H9 (cell line): ENCODE data around the gene PIN4. TPM values are rescaled to one million over a fixed set of nuclear protein-coding genes. Genes with fewer than 3 reads are reported as not detected.

ENCODE experiments used
- DNase-seq: peaks from one replicate; pipeline ENCODE4 v3.0.0-alpha.2; 2017
- H2AFZ ChIP-seq: one replicate; pipeline ENCODE4 v1.6.1; 2013; ENCODE audit warnings: mild to moderate bottlenecking, low read length, control low read depth, moderate library complexity
- H2AK5ac ChIP-seq: 2 replicates; pipeline ENCODE4 v1.6.1; 2013; ENCODE audit warnings: low read length, control low read depth, mixed read lengths; ENCODE audit not compliant: insufficient read length
- H2BK120ac ChIP-seq: one replicate; pipeline ENCODE4 v1.6.1; 2013; ENCODE audit warnings: low read depth, mild to moderate bottlenecking, low read length, control low read depth, inconsistent platforms; ENCODE audit not compliant: poor library complexity, severe bottlenecking
- H2BK12ac ChIP-seq: 2 replicates; pipeline ENCODE4 v1.6.1; 2013; ENCODE audit warnings: low read length, control low read depth, mixed read lengths, low read depth; ENCODE audit not compliant: insufficient read length
- H2BK15ac ChIP-seq: 2 replicates; pipeline ENCODE4 v1.6.1; 2013; ENCODE audit warnings: low read depth, low read length, control low read depth
- H2BK20ac ChIP-seq: one replicate; pipeline ENCODE4 v1.6.1; 2013; ENCODE audit warnings: low read depth, mild to moderate bottlenecking, low read length, control low read depth, inconsistent platforms; ENCODE audit not compliant: poor library complexity, severe bottlenecking
- H2BK5ac ChIP-seq: 2 replicates; pipeline ENCODE4 v1.6.1; 2013; ENCODE audit warnings: low read length, control low read depth, mixed read lengths; ENCODE audit not compliant: insufficient read length
- H3K14ac ChIP-seq: 2 replicates; pipeline ENCODE4 v1.6.1; 2013; ENCODE audit warnings: low read length, control low read depth; ENCODE audit not compliant: insufficient read depth
- H3K18ac ChIP-seq: 2 replicates; pipeline ENCODE4 v1.6.1; 2013; ENCODE audit warnings: low read depth, mild to moderate bottlenecking, mixed read lengths, low read length, control low read depth; ENCODE audit not compliant: insufficient read length
- H3K23ac ChIP-seq: 2 replicates; pipeline ENCODE4 v1.6.1; 2013; ENCODE audit warnings: low read length, control low read depth, mixed read lengths, low read depth; ENCODE audit not compliant: insufficient read length
- H3K23me2 ChIP-seq: 2 replicates; pipeline ENCODE4 v1.6.1; 2013; ENCODE audit warnings: low read depth, mild to moderate bottlenecking, mixed read lengths, low read length, control low read depth; ENCODE audit not compliant: insufficient read length, poor library complexity, severe bottlenecking
- H3K27ac ChIP-seq: 2 replicates; pipeline ENCODE4 v1.5.1; 2013; ENCODE audit warnings: low read length, control low read depth, mixed read lengths, low read depth; ENCODE audit not compliant: insufficient read length
- H3K27me3 ChIP-seq: 2 replicates; pipeline ENCODE4 v1.6.1; 2013; ENCODE audit warnings: low read length, control low read depth, inconsistent platforms; ENCODE audit not compliant: insufficient read depth
- H3K4ac ChIP-seq: 2 replicates; pipeline ENCODE4 v1.6.1; 2013; ENCODE audit warnings: low read depth, mild to moderate bottlenecking, control low read depth, inconsistent platforms, low read length, moderate library complexity
- H3K4me1 ChIP-seq: 2 replicates; pipeline ENCODE4 v1.6.1; 2013; ENCODE audit warnings: low read length, control low read depth, inconsistent platforms; ENCODE audit not compliant: insufficient read depth
- H3K4me2 ChIP-seq: 2 replicates; pipeline ENCODE4 v1.6.1; 2013; ENCODE audit warnings: low read length, control low read depth, mixed read lengths; ENCODE audit not compliant: insufficient read length, insufficient read depth
- H3K56ac ChIP-seq: 2 replicates; pipeline ENCODE4 v1.6.1; 2013; ENCODE audit warnings: low read depth, mild to moderate bottlenecking, mixed read lengths, low read length, control low read depth; ENCODE audit not compliant: insufficient read length
- H3K79me1 ChIP-seq: 2 replicates; pipeline ENCODE4 v1.6.1; 2013; ENCODE audit warnings: low read depth, mild to moderate bottlenecking, moderate library complexity, low read length, control low read depth, inconsistent platforms; ENCODE audit not compliant: insufficient read depth, poor library complexity, severe bottlenecking
- H3K79me2 ChIP-seq: 2 replicates; pipeline ENCODE4 v1.6.1; 2013; ENCODE audit warnings: low read length, control low read depth, inconsistent platforms; ENCODE audit not compliant: insufficient read depth
- H3K9ac ChIP-seq: 2 replicates; pipeline ENCODE4 v1.6.1; 2013; ENCODE audit warnings: low read length, control low read depth, mixed read lengths; ENCODE audit not compliant: insufficient read length; ENCODE audit errors: extremely low read depth
- H3K9me3 ChIP-seq: one replicate; pipeline ENCODE4 v1.6.1; 2013; ENCODE audit warnings: low read depth, low read length, inconsistent platforms; ENCODE audit not compliant: control insufficient read depth
- H3T11ph ChIP-seq: one replicate; pipeline ENCODE4 v1.6.1; 2013; ENCODE audit warnings: mild to moderate bottlenecking, low read length, control low read depth, inconsistent platforms
- H4K20me1 ChIP-seq: one replicate; pipeline ENCODE4 v1.6.1; 2013; ENCODE audit not compliant: control insufficient read depth, insufficient read length, insufficient read depth
- H4K5ac ChIP-seq: 2 replicates; pipeline ENCODE4 v1.6.1; 2013; ENCODE audit warnings: low read depth, mild to moderate bottlenecking, mixed read lengths, low read length, control low read depth; ENCODE audit not compliant: insufficient read length
- H4K8ac ChIP-seq: replicated peaks from 2 replicates; pipeline ENCODE4 v1.6.1; 2013; ENCODE audit warnings: low read length, control low read depth, mixed read lengths, low read depth; ENCODE audit not compliant: insufficient read length
- H4K91ac ChIP-seq: 2 replicates; pipeline ENCODE4 v1.6.1; 2013; ENCODE audit warnings: low read depth, mild to moderate bottlenecking, moderate library complexity, mixed read lengths, low read length, control low read depth; ENCODE audit not compliant: insufficient read length
- H3K27ac Mint-ChIP-seq, 3 experiments: 2 replicates in 2 of 3; 3 replicates in 1 of 3; pipeline ENCODE4 v1.8.0; 2020 to 2021; ENCODE audit warnings: mixed read lengths in 3 of 3, mild to moderate bottlenecking in 1 of 3, moderate library complexity in 1 of 3
- H3K27me3 Mint-ChIP-seq: 2 replicates; pipeline ENCODE4 v1.8.0; 2021; ENCODE audit warnings: low read depth, mild to moderate bottlenecking, moderate library complexity, mixed read lengths
- H3K36me3 Mint-ChIP-seq, 3 experiments: 2 replicates in 2 of 3; 3 replicates in 1 of 3; pipeline ENCODE4 v1.8.0; 2020 to 2021; ENCODE audit warnings: low read depth in 3 of 3, mixed read lengths in 3 of 3; ENCODE audit not compliant: insufficient read depth in 1 of 3
- H3K4me1 Mint-ChIP-seq, 2 experiments: 2 replicates each; pipeline ENCODE4 v1.8.0; 2020; ENCODE audit warnings: mixed read lengths in 2 of 2
- H3K4me3 Mint-ChIP-seq, 2 experiments: 2 replicates in 1 of 2; 3 replicates in 1 of 2; pipeline ENCODE4 v1.8.0; 2020 to 2021; ENCODE audit warnings: mild to moderate bottlenecking in 2 of 2, mixed read lengths in 2 of 2, moderate library complexity in 1 of 2
- H3K9me3 Mint-ChIP-seq, 2 experiments: 2 replicates in 1 of 2; 3 replicates in 1 of 2; pipeline ENCODE4 v1.8.0; 2020; ENCODE audit warnings: mild to moderate bottlenecking in 2 of 2, mixed read lengths in 2 of 2, moderate library complexity in 1 of 2
- WGBS: extraction: QIAGEN DNeasy Blood & Tissue Kit; methylation state at CpG from one replicate; pipeline ENCODE4 v1.1.7; 2013; ENCODE audit warnings: missing lambda C conversion rate, low lambda C conversion rate, mixed read lengths; ENCODE audit not compliant: insufficient read length; ENCODE audit errors: extremely low coverage; 5-methylcytosine and 5-hydroxymethylcytosine counted together
- total RNA-seq: library from RNA; stranded (reverse); gene quantifications from 2 replicates; pipeline ENCODE4 v1.2.1, GENCODE V29; 2021
- TF ChIP-seq, protein P1 (sequence below): fragments of 200-600 bp; sonication (generic); conservative IDR thresholded peaks from 3 replicates; pipeline ENCODE4 v1.8.0; 2021; ENCODE audit warnings: antibody characterized with exemption, mild to moderate bottlenecking

The PIN4 gene
- total RNA-seq, 1 experiment from 2014 or later, result 16.3 TPM

DNA sequence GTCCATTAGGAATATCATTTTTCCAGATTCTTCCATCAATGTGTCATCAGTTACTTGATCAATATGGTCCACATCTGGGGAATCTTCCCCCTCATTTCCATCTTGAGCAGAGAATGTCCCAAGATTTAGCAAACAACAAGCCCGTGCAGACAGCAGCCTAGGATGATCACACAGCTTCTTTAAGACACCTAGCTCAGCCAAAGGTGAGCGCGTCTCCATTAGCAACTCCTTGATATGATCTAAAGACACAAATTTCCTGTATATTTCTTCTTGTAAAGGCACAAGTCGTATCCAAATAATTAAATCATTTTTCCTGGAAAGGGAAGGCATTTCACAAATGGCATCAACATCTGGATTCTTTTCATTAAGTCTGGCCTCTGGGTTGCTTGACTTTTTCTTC is 25.8 kb downstream of the PIN4 start:
- H3K4me1 Mint-ChIP-seq, result peaks cover 10 to 13% of the 10 kb centered on the region in 2 experiments
- H3K36me3 Mint-ChIP-seq, result peaks cover 46 to 49% (median 47%) of the 10 kb centered on the region in 3 experiments
- Histone ChIP-seq H3K4me2 (no peak overlapping the region), H2BK20ac (no peak overlapping the region), H2BK120ac (no peak overlapping the region), H2AK5ac (no peak overlapping the region), H4K20me1 (no peaks in the 10 kb centered on the region), H3K27ac (no peak overlapping the region), H3K23me2 (no peaks in the 10 kb centered on the region), H3K27me3 (no peaks in the 10 kb centered on the region), H4K5ac (no peak overlapping the region), H3K18ac (no peak overlapping the region), H3K23ac (no peak overlapping the region), H4K8ac (no peak overlapping the region), H2BK15ac (no peak overlapping the region), H2BK5ac (no peak overlapping the region), H3K14ac (no peak overlapping the region), H3K79me2 (no peaks in the 10 kb centered on the region), H3K9ac (no peak overlapping the region), H3K9me3 (peaks cover 29% of the 10 kb centered on the region), H3K4ac (no peak overlapping the region), H3K4me1 (no peaks in the 10 kb centered on the region; the same call in 1 of the 2 replicates), H2BK12ac (no peak overlapping the region), H4K91ac (no peak overlapping the region), H3T11ph (no peak overlapping the region), H2AFZ (no peak overlapping the region), H3K56ac (no peak overlapping the region), H3K79me1 (no peaks in the 10 kb centered on the region)
- TF ChIP-seq, protein P1, sequence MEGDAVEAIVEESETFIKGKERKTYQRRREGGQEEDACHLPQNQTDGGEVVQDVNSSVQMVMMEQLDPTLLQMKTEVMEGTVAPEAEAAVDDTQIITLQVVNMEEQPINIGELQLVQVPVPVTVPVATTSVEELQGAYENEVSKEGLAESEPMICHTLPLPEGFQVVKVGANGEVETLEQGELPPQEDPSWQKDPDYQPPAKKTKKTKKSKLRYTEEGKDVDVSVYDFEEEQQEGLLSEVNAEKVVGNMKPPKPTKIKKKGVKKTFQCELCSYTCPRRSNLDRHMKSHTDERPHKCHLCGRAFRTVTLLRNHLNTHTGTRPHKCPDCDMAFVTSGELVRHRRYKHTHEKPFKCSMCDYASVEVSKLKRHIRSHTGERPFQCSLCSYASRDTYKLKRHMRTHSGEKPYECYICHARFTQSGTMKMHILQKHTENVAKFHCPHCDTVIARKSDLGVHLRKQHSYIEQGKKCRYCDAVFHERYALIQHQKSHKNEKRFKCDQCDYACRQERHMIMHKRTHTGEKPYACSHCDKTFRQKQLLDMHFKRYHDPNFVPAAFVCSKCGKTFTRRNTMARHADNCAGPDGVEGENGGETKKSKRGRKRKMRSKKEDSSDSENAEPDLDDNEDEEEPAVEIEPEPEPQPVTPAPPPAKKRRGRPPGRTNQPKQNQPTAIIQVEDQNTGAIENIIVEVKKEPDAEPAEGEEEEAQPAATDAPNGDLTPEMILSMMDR, result no peak
- no peak overlapping the region for H3K27ac Mint-ChIP-seq
- DNase-seq, result no peak
- peaks cover 2% of the 10 kb centered on the region; the same call in 1 of the 2 replicates for H3K27me3 Mint-ChIP-seq
- no peak overlapping the region for H3K4me3 Mint-ChIP-seq
- peaks cover 70 to 72% of the 10 kb centered on the region in 2 experiments for H3K9me3 Mint-ChIP-seq
- no CpG with 5 or more reads among the region's 4 CpGs for WGBS
